HG03280 (cell line): Measurements from ENCODE around the gene PYGL.
"Not testable (repeated sequence)": the region's sequence is repeated elsewhere in the genome, so short reads cannot be mapped to it uniquely, and the experiment has no call there.

ENCODE experiments used
- ATAC-seq: cut with Tn5 transposase; IDR thresholded peaks from one replicate; pipeline ENCODE4 v1.9.1; 2021; ENCODE audit warnings: mild to moderate bottlenecking, moderate library complexity; ENCODE audit not compliant: unreplicated experiment

PYGL gene

DNA sequence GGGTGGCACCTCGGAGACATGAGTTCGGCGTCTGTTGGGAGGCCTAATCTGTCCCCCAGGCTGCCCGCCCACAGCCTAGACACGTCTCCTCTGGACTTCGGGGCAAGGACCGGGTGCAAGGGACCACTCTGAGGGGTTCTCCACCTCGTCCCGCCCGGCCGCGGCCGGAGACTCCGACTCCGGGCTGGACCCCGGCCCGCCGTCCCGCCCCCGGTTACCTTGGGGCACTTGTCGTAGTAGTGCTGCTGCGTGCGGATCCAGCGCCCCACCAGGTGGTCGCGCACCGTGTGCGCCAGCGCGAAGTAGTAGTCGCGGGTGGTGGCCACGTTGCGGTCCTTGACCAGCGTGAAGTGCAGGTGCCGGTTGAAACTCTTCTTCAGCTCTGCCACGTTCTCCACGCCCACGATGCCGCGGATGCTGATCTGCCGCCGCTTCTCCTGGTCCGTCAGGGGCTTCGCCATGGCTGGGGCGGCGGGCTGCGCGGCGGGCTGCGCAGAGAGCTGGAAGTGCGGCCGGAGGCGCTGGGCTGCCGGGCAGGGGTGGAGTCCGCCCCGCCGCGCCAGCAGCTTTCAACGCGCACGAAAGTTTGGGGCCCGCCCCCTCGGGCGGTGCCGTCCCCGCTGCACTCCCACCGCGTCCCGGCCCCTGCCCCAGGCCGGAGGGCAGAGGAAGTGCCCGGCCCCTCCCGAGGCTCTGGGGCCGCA, at the start of gene PYGL:
TSS of gene PYGL (minus strand) at position 541 of the 704 bp plus-strand sequence. CDS start at position 461, 80 bp downstream.
- ATAC-seq, result no peak

DNA sequence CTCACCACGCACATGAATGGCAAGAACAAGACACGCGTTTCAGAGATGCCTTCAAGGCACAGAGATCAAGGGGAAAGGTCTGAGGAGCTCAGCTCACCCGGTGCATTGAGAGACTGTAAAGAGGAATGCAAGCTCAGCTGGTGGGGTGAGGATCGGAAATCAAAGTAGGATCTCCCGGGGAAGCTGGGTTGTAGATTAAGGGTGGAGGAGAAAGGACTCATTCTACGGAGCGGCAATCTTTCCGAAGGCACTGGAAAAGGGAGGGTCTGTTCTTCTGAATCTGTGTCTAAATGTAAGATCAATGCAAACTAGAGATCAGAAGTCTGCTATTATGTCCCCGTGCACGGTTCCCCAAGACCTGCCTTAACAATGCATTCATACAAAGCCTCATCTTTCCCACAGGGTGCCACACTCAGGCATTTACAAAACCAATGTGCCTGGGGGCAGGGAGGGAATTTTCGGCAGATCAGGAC, 41.6 kb upstream of the PYGL start:
- ATAC-seq, result no peak

DNA sequence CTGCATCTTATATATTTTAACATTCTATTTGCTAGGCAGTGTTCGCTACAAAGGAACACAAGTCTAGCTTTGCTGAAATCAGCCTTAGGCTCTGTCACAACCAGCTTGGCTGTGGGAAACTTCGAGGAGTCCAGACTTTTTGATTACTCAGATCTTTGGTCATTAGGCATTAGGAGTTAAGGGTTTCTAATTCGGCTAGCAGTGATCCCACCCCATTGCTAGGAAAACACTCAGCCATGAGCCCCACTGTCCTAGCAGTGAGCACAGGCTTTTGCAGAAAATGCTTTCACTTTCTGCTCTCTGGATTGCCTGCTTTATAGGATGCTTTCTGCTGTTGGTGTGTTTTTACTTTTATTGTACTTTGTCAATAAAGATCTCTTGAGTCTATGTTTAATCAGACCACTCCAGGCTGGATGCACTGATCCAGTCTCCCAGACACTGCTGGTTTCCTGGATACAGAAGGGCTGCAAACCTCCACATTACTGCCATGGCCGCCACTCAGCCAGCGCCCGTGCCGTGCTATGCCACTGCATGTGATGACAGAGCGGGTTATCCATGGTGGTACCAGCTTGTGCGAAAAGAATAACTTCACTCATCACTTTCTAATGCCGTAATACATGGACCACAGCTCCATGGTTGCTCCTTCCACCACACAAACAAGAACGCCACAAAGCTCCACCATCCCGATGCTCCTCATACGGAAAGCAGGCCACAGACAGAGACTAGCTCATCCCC, 41.0 kb upstream of the PYGL start:
- ATAC-seq, result no peak

DNA sequence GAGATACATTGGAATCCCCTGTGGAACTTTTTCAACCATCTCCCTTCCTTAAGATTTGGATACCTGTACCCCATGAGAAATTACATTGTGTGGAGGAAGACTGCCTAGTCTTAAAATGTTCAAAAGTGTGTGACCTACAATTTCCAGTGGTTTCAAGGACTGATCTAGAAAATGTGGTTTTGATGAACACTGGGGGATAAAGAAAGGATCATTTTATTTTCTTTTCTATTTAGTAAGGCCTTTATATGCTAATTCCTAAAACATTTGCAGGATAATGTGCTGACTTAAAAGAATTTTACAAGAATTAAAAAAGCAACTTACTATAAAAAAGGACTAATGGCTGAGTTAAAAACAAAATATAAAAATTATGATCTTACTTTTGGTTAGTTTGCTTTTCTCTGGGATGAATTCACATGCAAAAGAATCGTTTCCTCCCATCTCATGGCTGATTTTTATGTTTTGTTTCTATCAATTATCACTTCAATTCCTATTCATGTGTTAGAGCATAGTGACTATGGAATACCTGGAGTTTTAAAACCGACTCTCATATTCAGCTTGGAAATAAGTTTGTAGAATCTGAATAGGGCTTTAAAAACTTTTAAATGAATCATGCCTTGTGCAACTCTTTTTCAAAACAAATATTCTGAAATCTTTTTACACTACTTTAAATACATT, 39.9 kb upstream of the PYGL start:
- ATAC-seq, result no peak

DNA sequence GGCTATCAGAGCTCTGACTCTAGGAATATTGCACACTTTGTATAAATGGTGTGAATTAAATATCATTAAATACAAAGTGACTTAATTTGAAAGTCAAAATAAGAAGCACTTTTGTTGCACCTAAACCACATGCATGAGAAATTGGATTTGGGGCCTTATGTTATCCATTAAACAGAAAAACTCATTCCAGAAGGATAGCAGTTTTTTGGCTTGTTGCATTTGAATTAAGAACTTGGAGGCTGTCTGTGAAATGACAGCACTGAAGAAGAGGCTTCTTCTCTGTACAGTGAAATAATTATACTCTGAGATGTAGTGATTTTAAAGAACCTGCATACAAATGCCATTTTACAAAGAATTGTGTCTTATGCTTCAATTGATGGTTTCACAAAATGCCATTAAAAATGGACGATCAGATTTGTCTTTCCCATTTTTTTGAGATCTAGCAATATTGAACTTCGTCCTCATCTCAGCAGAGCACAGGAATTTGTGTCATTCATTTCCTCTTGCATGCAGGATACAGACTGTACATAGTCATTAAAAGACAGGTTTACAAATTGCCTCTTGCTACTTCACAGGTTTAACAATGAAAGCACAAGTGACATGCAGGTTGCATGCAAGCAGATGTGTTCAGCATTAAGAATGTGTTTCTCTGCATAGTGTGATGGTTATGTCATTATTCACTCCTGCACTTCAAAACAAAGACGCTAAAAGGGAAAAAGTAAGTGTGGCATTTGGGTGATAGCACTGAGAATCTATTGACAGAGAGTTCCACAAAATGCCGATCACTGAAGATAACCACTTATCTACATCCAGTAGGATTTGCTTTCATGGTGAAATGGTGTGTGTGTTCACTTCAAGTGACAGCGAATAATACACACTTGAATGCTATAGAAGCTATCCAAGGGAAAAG, 35.9 kb upstream of the PYGL start:
- no peak for ATAC-seq

DNA sequence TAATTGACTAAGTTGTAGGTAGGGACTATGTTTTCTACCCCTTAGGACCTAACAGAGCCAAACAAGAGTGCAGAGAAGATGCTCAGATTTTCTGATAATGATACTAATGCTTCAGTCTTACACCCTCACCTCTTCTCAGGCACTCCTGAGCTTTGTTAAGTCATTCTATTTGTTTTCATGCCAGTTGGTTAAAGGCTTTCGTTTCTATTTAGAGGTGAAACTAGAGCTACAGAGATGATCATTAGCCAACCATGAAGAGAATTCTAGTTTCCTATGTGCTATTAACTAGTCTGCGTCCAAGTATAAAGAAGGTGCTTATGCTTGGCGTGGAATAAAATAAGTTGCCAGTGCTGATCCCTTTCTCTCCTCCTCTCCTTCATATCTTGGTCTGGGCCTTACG, 34.6 kb upstream of the PYGL start:
- peak; percentile 86 for ATAC-seq

DNA sequence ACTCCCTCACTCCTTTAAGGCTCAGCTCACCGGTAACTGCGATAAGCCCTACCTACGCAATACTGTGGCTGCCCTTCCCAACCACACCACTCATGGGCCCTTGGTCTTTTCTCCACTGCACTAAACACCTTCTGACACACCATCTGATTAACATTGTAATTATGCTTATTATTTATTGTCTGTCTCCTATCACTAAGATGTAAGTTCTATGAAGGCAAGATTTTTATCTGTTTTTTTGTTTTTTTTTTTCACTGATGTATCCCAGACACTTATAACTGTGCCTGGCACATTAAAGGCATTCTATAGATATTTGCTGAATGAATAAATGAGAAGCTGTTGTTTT, 34.2 kb upstream of the PYGL start:
- no peak for ATAC-seq

DNA sequence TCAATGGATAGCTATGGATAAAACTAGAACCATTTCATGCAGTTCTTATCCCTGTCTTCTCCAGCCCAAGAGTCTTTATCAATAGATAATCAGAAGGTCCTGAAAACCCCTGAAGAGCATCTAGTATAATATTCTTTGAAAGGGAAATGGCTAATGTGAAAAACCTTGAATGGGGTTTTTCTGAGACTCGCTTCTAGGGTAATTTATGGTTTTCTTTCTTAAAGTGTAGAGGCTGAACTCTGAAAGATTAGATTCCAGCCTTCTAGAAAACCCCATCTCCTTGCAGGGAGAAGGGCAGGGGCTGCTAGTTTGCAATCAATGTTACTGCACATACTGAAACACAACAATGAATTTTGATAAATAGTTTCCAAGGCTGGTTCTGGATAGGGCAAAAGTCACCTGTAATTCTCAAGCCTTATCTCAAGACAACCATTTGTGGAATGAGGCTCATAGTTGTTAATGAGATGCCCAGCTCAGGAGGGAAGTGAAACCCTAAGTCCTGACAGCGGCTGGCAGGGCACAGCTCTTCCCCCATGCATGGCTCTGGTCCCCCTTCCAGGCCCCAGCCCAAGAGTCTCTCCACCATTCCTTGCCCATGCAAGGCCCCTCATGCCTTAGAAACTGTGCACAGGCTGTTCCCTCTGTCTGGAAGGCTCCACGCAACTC, 33.7 kb upstream of the PYGL start:
- ATAC-seq, result no peak

DNA sequence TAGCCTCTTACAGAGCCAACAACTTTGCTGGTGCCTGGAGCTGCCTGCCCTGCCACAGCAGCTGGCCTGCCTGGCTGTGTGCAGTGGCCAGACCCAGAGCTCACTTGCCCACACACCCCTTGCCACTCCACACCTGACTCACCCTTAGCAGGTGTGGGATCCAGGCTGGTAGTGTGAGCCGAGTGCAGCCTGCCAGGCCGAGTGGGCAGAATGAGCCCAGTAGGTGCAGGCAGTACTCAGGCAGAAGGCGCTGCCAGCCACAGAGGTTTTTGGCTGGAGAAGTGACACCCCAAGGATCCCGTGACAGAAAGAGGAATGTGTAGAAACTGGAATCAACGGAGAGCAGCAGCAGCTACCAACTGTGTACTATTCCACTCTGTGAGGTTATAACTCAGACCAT, 29.8 kb upstream of the PYGL start:
- no peak for ATAC-seq

DNA sequence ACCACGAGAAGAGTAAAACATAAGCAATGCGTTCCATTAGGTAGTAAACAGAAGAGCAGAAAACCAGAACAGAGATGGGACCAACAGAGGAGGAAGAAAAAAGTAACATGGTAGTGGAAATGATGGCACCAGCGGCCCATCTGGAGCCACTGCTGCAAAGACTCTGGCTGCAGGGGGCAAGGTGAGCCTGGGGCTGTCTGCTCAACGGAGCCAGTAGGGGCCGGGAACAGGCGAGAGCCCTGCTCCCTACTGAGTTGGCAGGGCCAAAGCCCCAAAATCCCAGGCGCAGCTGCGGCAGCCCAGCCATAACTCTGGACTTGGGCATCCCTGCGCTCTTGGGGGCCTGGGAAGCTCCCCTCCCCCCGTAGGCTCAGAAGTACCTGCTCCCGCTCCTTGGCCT, 28.5 kb upstream of the PYGL start:
- no peak for ATAC-seq

DNA sequence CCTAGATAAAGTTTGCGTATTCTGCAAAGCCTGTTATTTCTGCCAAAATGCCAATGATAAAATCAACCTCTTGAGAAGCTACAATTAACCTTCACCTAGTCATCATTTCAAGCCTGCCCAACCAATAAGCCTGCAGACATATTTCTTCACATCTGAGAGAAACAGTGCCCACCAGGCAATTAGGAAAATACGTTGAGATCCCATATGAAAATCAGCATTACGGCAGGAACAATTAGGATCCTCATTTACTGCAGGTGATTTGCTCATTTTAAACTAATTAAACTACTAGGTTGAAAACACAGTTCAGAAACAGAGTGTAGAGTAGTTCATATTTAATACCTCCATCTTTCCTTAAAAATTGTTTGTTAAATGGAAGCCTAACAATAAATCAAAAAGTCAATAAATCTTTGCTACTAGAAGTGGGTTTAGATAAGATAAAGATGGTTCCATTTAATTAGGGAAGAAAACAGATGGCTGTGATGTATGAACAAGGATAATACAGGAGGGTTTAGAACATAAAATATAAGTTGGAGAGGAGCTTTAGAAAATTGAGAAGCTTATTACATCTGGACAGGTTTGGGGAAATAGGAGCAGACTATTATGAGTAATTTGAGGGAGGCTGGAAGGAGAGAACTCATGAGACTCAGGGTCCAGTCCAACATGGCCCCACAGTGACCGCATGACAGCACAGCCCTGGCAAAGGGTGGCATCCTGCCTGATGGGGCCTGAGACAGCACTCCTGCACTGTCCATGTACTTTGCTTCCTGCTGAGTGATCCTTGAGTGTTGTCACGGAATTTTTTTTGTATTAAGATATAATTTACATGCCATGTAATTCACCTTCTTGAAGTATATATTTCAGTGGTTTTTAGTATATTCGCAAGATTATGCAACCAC, 26.9 kb upstream of the PYGL start:
- ATAC-seq, result no peak

DNA sequence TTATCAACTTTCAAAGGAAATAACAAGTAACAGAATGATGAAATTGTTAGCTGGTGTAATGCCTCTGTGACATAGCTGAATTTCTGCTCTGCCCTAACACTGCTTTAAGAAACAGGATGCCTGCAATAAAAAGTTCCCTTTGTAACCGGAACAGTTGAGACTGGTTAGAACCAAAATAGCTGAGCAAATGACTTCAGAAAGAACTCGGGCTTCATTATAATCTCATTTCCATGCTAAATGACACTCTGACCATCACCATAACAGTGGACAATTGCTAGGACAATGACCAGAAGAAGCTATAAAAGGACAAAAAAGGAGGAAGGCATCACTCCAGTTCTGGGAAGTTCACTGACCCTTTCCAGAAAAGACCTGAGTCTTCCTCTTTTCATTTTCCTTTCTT, 23.5 kb upstream of the PYGL start:
- no peak for ATAC-seq

DNA sequence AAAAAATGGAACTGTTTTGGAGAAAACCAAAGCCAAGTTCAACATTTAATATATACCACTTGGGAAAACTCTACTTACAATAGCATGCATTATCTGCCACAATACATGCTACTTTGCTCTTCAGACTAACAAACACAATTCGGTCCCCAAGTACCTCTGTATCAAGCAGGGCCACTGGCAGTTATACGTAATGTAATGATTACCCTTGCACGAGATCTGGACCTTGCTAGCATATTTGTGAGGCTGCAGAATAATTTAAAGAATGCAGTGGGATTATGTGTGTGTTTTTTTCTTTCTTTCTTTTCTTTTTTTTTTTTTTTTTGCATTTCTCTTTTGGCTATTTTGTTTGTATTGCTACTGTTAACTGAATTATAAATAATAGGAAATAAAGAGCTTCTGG, 22.8 kb upstream of the PYGL start:
- ATAC-seq, result no peak

DNA sequence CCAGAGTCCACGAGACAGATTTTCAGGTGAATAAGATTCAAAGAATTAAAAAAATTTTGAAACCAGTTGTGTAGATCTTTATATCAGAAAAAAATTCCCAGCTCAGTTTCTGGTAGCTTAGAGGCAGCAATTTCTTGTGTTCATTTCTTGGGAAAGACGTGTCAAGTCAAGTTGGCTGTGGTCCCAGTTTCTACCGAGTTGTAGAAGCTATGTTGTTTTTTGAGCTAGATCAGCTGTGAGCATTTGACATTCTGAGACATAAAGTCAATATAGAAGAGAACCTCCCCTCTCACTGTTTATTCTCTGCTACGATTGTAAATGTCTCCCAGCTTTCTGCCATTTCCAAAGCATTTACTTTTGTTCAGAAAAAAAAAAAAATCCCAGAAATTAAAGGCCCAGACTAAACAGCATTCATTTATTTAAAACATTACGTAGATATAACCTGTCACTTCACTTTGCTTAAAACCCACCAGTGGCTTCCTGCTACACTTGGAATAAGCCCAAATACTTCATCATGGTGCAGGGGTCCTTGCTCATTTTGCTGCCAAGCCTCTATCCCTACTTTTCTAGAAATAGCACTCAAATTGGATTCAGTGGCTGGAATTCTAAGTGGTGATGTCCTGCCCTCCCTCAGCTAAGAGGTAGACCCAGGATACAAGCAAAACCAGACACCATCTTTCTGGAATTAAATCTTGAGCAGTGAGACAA, 20.6 kb upstream of the PYGL start:
- no peak for ATAC-seq

DNA sequence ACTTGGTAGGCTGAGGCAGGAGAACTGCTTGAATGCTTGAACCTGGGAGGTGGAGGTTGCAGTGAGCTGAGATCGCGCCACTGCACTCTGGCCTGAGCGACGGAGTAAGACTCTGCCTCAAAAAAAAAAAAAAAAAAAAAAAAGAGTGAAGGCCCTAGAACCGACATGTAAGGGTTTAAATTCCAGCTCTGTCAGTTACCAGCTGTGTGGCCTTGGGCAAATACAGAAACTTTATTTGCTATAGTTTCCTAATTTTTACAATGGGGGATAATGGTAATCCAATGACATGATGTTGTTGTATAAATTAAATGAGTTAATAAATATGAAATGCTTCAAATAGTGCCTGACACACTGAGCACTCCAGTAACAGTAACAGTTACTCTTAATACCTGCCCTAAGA, 19.6 kb upstream of the PYGL start:
- ATAC-seq, result no peak

DNA sequence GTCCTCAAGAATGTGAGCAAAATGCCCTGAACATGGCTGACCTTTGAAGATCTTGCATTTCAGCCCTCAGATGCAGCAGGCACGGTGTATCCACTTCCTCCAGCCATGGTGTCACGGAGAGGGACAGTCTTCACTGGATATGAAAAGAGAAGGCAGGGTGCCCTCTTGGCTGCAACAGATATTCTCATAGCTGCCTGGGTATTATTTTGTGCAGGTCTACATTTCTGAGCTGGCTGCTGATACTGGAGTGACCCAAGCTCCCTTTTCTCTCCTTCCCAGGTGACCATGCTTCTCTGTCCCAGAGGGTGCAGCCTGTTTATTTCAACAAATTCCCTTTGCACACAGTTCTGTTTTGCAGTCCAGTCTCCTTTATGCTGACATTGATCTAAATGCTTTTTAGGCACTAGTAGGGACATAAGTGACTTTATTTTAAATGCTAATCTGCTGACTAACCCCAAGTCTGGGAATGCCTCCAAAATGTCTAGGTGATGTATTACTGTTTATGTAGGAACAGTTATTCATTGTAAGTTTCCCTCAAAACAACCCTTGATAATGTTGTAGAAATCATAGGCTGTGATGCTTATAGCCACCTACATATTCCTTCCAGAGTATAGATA, 17.4 kb upstream of the PYGL start:
- ATAC-seq, result no peak

DNA sequence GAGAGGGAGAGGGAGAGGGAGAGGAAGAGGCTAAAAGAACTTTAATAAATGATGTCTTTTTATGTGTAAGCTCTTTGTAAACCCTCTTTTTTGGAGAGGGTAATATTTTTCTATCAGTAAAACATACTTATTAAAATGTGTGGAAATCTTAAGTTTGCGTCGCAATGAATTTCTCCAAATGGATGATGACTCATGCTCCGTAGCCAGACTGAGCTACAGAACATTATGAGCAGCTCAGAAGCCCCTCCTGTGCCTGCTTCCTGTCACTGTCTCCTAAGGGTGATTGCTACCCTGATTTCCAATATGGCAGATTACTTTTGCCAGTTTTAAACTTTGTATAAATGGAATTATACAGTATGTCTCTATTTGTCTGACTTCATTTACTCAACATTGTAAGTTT, 13.0 kb upstream of the PYGL start:
- no peak for ATAC-seq

DNA sequence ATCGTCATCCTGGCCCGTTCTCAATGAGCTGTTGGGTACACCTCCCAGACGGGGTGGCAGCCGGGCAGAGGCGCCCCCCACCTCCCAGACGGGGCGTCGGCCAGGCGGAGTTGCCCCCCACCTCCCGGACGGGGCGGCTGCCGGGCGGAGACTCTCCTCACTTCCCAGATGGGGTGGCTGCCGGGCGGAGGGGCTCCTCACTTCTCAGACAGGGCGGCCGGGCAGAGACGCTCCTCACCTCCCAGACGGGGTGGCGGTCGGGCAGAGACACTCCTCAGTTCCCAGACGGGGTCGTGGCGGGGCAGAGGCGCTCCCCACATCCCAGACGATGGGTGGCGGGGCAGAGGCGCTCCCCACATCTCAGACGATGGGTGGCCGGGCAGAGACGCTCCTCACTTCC, 12.1 kb upstream of the PYGL start:
- ATAC-seq, result not testable (repeated sequence)
